OCI-LY3 (cell line): ENCODE results near the gene PERM1.
"Not testable (repeated sequence)": the region's sequence is repeated elsewhere in the genome, so short reads cannot be mapped to it uniquely, and the experiment has no call there.

Experiments used
- H2AFZ ChIP-seq: fragments of 200-600, 300-600 bp; shearing (Covaris generic); 2 replicates; pipeline ENCODE4 v1.6.0; 2014; ENCODE audit warnings: antibody characterized with exemption, low read depth, low read length
- H3K27ac ChIP-seq: fragments of 200-600, 300-600 bp; sonication (generic); 2 replicates; pipeline ENCODE4 v1.5.1; 2014; ENCODE audit warnings: mild to moderate bottlenecking, low read length, moderate library complexity, mixed read lengths
- H3K27me3 ChIP-seq: fragments of 200-600, 300-600 bp; sonication (generic); 2 replicates; pipeline ENCODE4 v1.6.1; 2014; ENCODE audit warnings: low read depth, low read length, mixed read lengths
- H3K36me3 ChIP-seq: fragments of 200-600, 300-600 bp; sonication (generic); replicated peaks from 2 replicates; pipeline ENCODE3; 2014; ENCODE audit warnings: low read depth, low read length, mixed read lengths
- H3K4me1 ChIP-seq: fragments of 300-600, 200-600 bp; sonication (generic); 2 replicates; pipeline ENCODE4 v1.6.1; 2014; ENCODE audit warnings: low read length, mixed read lengths
- H3K4me2 ChIP-seq: fragments of 200-600, 300-600 bp; sonication (generic); 2 replicates; pipeline ENCODE4 v1.6.1; 2014; ENCODE audit warnings: low read length, mixed read lengths
- H3K4me3 ChIP-seq: fragments of 300-600, 200-600 bp; sonication (generic); 2 replicates; pipeline ENCODE4 v1.5.1; 2014; ENCODE audit warnings: antibody characterized with exemption, mild to moderate bottlenecking, low read length, moderate library complexity
- H3K79me2 ChIP-seq: fragments of 300-600, 200-600 bp; shearing (Covaris generic); 2 replicates; pipeline ENCODE4 v1.6.1; 2014; ENCODE audit warnings: mild to moderate bottlenecking, low read length, mixed read lengths
- H3K9ac ChIP-seq: fragments of 300-600, 200-600 bp; shearing (Covaris generic); 2 replicates; pipeline ENCODE4 v1.6.0; 2014; ENCODE audit warnings: mild to moderate bottlenecking, low read length, moderate library complexity
- H3K9me3 ChIP-seq: fragments of 200-600, 300-600 bp; shearing (Covaris generic); 2 replicates; pipeline ENCODE4 v1.6.1; 2014; ENCODE audit warnings: low read length, mixed read lengths; ENCODE audit not compliant: insufficient read depth
- H4K20me1 ChIP-seq: fragments of 200-600, 300-600 bp; sonication (generic); 2 replicates; pipeline ENCODE4 v1.6.1; 2016; ENCODE audit warnings: low read length, mixed read lengths; ENCODE audit not compliant: insufficient read depth
- EZH2phosphoT487 ChIP-seq: fragments of 200-600 bp; shearing (Covaris generic); IDR thresholded peaks from 2 replicates; pipeline ENCODE4 v1.6.1; 2018; ENCODE audit warnings: antibody characterized with exemption, mixed run types, low read depth
- TF ChIP-seq, protein P1 (sequence below): fragments of 200-600, 300-600 bp; sonication (generic); IDR thresholded peaks from 2 replicates; pipeline ENCODE4 v1.5.1; 2014; ENCODE audit warnings: antibody characterized with exemption, low read length, low read depth

Gene PERM1

GRCh38 chr1:992362-992761 lies 10.5 kb upstream of the PERM1 start:
- Histone ChIP-seq H4K20me1 (peaks cover 2% of the 10 kb centered on the region; the same call in 1 of the 2 replicates), H3K27me3 (peaks cover 23% of the 10 kb centered on the region), H2AFZ (no peak overlapping the region), H3K4me3 (0 out of 2 replicates have a peak overlapping the region, but pooled peaks have one; percentile 27), H3K27ac (peak overlapping the region; percentile 48), H3K9ac (no peak overlapping the region), H3K36me3 (no peaks in the 10 kb centered on the region), H3K4me1 (peaks cover 18% of the 10 kb centered on the region), H3K4me2 (peak overlapping the region; percentile 67), H3K9me3 (no peaks in the 10 kb centered on the region), H3K79me2 (no peaks in the 10 kb centered on the region)
- no peak for TF ChIP-seq EZH2phosphoT487
- TF ChIP-seq, protein P1, sequence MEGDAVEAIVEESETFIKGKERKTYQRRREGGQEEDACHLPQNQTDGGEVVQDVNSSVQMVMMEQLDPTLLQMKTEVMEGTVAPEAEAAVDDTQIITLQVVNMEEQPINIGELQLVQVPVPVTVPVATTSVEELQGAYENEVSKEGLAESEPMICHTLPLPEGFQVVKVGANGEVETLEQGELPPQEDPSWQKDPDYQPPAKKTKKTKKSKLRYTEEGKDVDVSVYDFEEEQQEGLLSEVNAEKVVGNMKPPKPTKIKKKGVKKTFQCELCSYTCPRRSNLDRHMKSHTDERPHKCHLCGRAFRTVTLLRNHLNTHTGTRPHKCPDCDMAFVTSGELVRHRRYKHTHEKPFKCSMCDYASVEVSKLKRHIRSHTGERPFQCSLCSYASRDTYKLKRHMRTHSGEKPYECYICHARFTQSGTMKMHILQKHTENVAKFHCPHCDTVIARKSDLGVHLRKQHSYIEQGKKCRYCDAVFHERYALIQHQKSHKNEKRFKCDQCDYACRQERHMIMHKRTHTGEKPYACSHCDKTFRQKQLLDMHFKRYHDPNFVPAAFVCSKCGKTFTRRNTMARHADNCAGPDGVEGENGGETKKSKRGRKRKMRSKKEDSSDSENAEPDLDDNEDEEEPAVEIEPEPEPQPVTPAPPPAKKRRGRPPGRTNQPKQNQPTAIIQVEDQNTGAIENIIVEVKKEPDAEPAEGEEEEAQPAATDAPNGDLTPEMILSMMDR, result no peak

DNA sequence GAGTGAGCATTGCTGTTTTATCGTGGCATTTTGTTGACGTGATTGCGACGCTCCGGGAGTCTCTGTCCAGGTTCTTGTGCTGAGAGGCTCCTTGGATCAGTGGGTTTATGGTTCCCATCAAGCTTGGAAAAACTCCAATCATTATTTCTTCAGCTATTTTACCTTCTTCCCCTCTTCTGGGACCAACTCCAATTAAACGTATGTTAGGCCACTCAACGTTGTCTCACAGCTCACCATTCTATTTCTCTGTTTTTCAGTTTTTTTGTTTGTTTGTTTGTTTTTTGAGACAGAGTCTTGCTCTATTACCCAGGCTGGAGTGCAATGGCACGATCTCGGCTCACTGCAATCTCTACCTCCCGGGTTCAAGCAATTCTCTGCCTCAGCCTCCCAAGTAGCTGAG lies 10.0 kb upstream of the PERM1 start:
- Histone ChIP-seq H3K9ac (no peak overlapping the region), H3K79me2 (no peaks in the 10 kb centered on the region), H4K20me1 (peaks cover 2% of the 10 kb centered on the region; the same call in 1 of the 2 replicates), H3K4me2 (peak overlapping the region; percentile 67; the same call in 1 of the 2 replicates), H3K27ac (no peak overlapping the region), H3K9me3 (no peaks in the 10 kb centered on the region), H3K4me3 (no peak overlapping the region), H3K27me3 (peaks cover 23% of the 10 kb centered on the region), H2AFZ (no peak overlapping the region), H3K36me3 (no peaks in the 10 kb centered on the region), H3K4me1 (peaks cover 18% of the 10 kb centered on the region)
- TF ChIP-seq EZH2phosphoT487, result no peak
- TF ChIP-seq, protein P1, result no peak

DNA sequence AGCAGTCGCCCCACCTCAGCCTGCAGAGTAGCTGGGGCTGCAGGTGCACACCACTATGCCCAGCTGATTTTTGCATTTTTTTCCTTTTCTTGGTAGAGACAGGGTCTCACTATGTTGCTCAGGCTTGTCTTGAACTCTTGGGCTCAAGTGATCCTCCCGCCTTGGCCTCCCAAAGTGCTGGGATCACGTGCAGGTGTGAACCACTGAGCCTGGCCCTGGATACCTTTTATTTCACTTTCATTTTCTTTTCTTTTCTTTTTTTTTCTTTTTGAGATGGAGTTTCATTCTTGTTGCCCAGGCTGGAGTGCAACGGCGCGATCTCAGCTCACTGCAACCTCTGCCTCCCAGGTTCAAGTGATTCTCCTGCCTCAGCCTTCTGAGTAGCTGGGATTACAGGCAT lies 9.4 kb upstream of the PERM1 start:
- H3K9me3 ChIP-seq, H2AFZ ChIP-seq, H3K4me2 ChIP-seq, H3K36me3 ChIP-seq, H3K4me3 ChIP-seq, H3K27ac ChIP-seq, H4K20me1 ChIP-seq, H3K79me2 ChIP-seq, H3K9ac ChIP-seq: not testable (repeated sequence)
- Histone ChIP-seq H3K4me1 (peaks cover 18% of the 10 kb centered on the region), H3K27me3 (peaks cover 23% of the 10 kb centered on the region)

GRCh38 chr1:988061-988460 lies 6.2 kb upstream of the PERM1 start:
- H3K79me2 ChIP-seq, H2AFZ ChIP-seq, H4K20me1 ChIP-seq, H3K36me3 ChIP-seq, H3K4me3 ChIP-seq, H3K27ac ChIP-seq, H3K9ac ChIP-seq, H3K9me3 ChIP-seq, H3K4me2 ChIP-seq: not testable (repeated sequence)
- Histone ChIP-seq H3K27me3 (peaks cover 18% of the 10 kb centered on the region), H3K4me1 (peaks cover 14% of the 10 kb centered on the region)

DNA sequence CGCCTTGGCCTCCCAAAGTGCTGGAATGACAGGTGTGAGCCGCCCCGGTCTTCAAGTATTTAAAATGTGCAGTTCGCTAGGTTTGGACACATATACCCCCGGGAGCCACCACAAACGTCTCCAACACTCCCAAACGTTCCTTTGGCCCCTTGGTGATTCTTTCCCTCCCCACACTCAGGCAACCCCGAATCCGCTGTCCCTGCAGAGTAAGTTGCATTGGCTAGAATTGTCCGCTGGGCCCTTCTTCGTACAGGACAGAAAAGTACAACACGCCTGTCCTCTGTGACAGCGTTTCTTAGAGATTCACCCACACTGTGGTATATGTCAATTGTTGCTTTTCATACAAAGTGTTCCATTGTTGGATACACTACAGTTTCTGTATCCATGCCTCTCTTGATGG lies 3.2 kb upstream of the PERM1 start:
- H3K27ac ChIP-seq, result no peak overlapping the region
- H3K79me2 ChIP-seq, result no peaks in the 10 kb centered on the region
- no peak for TF ChIP-seq EZH2phosphoT487
- no peak overlapping the region for H3K9ac ChIP-seq
- H3K9me3 ChIP-seq, result no peaks in the 10 kb centered on the region
- no peak overlapping the region for H2AFZ ChIP-seq
- H4K20me1 ChIP-seq, result no peaks in the 10 kb centered on the region
- H3K27me3 ChIP-seq, result peaks cover 15% of the 10 kb centered on the region
- H3K4me2 ChIP-seq, result no peak overlapping the region
- no peaks in the 10 kb centered on the region for H3K4me1 ChIP-seq
- no peak overlapping the region for H3K4me3 ChIP-seq
- H3K36me3 ChIP-seq, result no peaks in the 10 kb centered on the region
